ENCODE results near the gene GNAL.

Gene GNAL

GRCh38 chr18:11719621-11720020 is 30.6 kb downstream of the GNAL start:
- no peak for DNase-seq (ENCODE audit: low read depth in 4 of 4, low spot score in 1 of 4)

DNA sequence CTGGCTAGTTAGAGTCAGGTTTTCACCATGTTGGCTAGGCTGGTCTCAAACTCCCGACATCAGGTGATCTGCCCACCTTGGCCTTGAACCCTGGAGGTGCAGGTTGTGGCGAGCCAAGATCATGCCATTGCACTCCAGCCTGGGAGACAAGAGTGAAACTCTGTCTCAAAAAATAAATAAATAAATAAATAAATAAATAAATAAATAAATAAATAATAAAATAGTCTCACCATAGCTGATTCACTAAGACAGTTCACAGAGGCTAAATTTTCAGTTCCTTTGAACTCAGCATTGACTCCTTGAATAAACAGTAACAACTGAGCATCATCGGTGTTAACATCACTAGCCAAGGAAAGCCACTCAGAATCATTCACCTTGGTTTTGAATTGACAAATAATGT is 32.7 kb downstream of the GNAL start:
- no peak for DNase-seq (ENCODE audit: low read depth in 4 of 4, low spot score in 1 of 4)

DNA sequence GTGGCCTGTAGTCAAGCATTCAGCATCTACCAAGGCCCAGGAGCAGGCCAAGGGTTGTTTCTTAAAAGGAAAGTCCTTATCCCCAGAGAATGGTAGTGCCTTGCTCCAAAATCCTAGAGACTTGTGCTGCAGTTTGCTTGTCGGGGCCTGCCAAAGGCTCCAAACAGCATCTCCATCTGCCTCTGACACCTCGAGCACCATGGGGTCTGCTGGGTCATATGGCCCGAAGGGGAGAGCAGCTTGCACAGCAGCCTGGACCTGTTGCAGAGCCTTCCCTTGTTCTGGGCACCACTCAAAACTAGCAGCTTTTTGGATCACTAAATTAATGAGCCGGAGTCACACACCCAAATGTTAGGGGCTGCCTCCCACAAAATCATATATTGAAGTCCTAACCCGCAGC is 35.7 kb downstream of the GNAL start:
- no peak for DNase-seq (ENCODE audit: low read depth in 4 of 4, low spot score in 1 of 4)

DNA sequence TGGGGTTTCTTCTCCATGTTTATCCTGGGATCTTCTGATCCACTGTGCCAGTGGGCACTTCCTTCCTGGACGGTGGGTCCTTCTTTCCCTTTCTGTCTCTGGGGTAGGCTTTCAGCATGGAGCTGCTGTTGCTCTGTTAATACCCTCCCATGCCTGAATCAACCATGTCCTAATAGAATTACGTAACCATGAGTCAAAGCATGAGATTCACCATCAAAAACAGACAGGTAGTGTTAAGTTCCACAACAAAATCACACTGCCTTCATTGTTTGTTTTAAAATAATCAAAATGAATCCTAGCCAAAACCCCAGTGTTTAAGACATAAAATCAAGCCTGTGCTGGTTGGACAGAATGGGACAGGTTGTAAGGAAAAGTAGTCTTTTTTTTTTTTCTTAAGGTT is 37.5 kb downstream of the GNAL start:
- DNase-seq (ENCODE audit: low read depth in 4 of 4, low spot score in 1 of 4), result no peak

- no peak for DNase-seq (ENCODE audit: low read depth in 4 of 4, low spot score in 1 of 4)
Observed at GRCh38 chr18:11728249-11728648, 39.2 kb downstream of the GNAL start.

- DNase-seq (ENCODE audit: low read depth in 4 of 4, low spot score in 1 of 4), result no peak
Observed at GRCh38 chr18:11729556-11729955, 40.5 kb downstream of the GNAL start.

GRCh38 chr18:11733031-11733430 is 44.0 kb downstream of the GNAL start:
- DNase-seq (ENCODE audit: low read depth in 4 of 4, low spot score in 1 of 4), result peak; percentile 27 to 56 (median 48)

- no peak for DNase-seq (ENCODE audit: low read depth in 4 of 4, low spot score in 1 of 4)
Observed at GRCh38 chr18:11736656-11737055, 47.6 kb downstream of the GNAL start.

- no peak for DNase-seq (ENCODE audit: low read depth in 4 of 4, low spot score in 1 of 4)
Observed at GRCh38 chr18:11739893-11740292, 50.8 kb downstream of the GNAL start.

- DNase-seq (ENCODE audit: low read depth in 4 of 4, low spot score in 1 of 4), result no peak
Observed at GRCh38 chr18:11740461-11740860, 51.4 kb downstream of the GNAL start.

- DNase-seq (ENCODE audit: low read depth in 4 of 4, low spot score in 1 of 4), result no peak
Observed at GRCh38 chr18:11741505-11742145, 52.6 kb downstream of the GNAL start.

GRCh38 chr18:11745521-11745920 is 56.5 kb downstream of the GNAL start:
- DNase-seq (ENCODE audit: low read depth in 4 of 4, low spot score in 1 of 4), result no peak

DNA sequence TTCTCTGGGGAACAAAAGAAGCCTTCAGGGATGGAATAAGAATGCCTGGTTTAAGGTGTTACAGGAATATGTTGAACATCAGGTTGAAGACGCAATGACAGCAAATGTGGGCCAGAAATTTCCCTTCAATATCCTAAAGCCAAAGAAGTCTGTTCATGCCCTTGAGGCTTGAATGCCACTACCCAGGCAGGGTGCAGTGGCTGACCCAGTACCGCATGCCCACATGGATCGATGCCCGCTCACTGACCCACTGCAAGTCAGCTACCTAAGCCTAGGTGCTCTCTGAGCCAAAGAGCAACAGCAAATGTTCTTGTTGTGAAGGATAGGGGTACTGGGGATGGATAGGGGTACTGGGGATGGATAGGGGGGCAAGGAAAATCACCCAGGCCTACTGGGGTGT is 58.2 kb downstream of the GNAL start:
- DNase-seq (ENCODE audit: low read depth in 4 of 4, low spot score in 1 of 4), result no peak

GRCh38 chr18:11747731-11748130 is 58.7 kb downstream of the GNAL start:
- no peak for DNase-seq (ENCODE audit: low read depth in 4 of 4, low spot score in 1 of 4)

GRCh38 chr18:11749305-11749704 is 60.2 kb downstream of the GNAL start:
- no peak for DNase-seq (ENCODE audit: low read depth in 4 of 4, low spot score in 1 of 4)

DNA sequence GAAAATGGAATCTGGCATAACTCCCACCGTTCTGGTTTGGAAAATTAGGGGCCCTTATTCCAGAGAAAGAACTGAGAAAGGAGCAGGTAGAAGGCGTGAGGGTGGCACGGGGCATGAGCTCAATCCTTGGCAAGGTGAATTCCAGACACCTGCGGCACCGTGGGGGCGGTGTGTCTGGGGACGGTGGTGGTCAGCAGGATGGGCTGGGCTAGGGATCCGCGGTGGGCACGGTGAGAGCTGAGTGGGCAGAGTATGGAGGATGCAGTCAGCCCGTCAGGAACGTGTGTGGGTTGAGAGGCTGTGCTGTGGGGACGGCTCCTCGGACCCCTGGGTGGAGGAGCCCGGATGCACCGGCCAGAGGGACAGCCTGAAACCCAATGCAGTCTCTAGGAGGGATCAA is 61.1 kb downstream of the GNAL start:
- no peak for DNase-seq (ENCODE audit: low read depth in 4 of 4, low spot score in 1 of 4)

DNA sequence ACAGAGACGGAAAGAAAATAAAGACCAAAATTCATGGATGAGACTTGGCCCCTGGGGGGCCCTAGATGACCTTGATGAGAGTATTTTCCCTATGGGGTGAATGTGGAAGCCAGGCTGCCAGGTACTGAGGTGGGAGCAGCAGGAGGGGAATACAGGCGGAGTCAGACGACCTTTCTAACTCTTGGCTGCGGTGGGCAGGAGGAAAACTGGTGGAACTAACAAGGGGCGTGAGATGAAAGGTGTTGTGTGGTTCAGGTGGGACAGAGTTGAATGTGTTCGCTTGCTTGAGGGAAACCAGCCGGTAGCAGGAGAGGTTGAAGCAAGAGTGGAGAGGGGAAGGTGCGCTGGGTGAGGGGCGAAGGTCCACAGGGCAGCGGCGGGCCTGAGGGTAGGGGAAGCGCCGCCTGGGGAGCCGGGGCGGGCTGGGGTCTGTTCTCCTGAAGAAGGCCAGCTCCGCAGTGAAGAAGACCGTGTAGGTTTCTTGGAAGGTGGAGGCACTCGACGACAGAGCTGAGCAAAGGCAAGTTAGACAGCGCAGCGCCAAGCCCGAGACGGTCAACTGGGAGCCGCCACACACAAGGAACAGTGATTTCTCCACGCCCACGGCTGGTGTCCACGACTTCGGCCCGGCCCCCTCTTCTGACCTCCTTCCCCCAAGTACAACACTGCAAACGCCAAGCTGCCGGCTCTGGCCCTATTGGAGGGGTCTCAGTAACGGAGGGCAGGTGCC is 61.7 kb downstream of the GNAL start:
- DNase-seq (ENCODE audit: low read depth in 4 of 4, low spot score in 1 of 4), result no peak

GRCh38 chr18:11751341-11752115 is 62.5 kb downstream of the GNAL start:
- no peak for DNase-seq (ENCODE audit: low read depth in 4 of 4, low spot score in 1 of 4)

DNA sequence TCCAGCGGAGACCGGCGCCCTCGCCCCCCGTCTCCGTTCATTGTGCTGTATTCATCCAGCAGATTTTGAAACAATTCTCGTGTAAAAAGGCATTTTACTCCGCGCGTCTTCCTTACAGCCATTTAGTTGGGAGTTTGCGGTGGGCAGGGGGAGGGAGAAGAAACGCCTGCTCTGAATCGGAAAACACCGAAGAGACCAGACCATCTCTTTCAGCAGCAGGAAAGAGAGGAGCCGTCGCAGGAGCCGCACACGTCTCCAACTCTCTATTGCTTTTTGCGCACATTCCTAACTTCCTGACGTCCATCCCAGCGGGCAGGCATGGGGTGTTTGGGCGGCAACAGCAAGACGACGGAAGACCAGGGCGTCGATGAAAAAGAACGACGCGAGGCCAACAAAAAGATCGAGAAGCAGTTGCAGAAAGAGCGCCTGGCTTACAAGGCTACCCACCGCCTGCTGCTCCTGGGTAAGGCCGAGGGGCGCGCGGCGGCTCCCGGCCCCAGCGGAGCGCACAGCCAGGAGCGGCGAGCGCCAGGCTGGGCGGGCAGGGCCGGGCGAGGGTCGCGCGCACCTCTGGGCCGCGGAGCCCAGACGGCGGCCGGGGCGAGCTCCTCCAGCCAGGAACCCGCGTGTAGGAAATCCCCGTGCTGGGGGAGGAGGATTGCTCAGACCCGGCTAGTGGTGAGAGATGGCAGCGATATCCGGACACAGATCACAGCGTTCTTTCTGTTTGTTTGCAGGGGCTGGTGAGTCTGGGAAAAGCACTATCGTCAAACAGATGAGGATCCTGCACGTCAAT is 63.2 kb downstream of the GNAL start:
- DNase-seq (ENCODE audit: low read depth in 4 of 4, low spot score in 1 of 4), result no peak

GRCh38 chr18:11754979-11755378 is 65.9 kb downstream of the GNAL start:
- DNase-seq (ENCODE audit: low read depth in 4 of 4, low spot score in 1 of 4), result no peak

DNA sequence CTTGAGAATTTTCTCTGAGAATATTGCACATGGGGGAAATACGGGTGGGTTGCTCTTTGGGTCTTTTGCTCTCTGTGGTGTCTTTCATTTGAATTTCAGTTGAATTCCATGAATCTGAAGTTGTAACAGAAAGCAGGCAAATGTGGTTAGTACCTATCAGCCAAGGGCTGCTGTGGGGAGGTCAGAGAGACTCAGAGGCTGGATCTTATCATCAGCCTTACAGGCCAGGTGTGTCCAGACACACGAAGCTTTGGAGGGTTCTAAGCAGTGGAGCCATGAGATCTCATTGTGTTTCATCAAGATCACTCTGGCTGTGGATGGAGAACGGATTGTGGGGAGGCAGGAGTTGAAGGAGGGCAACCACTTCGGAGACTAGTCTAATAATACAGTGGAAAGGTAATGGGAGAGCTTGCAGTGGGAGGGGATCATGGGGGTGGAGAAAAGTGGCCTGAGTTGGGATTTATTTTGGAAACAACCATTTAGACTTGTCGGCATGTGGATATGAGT is 68.1 kb downstream of the GNAL start:
- no peak for DNase-seq (ENCODE audit: low read depth in 4 of 4, low spot score in 1 of 4)

Measured in stimulated activated CD4-positive, alpha-beta T cell treated with anti-CD3 and anti-CD28 coated beads, Interleukin-1b, Interleukin-23, amount 100 ng/mL, for 24 hours (primary cell).